Measurements from ENCODE around the gene FOXN3.

- no peak for TF ChIP-seq BHLHE40 (IDR thresholded peaks at IDR 0.05; ENCODE audit: borderline replicate concordance in 1 of 2, low read depth in 2 of 2, low read length in 1 of 2)
- no peak for TF ChIP-seq RAD21 (IDR thresholded peaks at IDR 0.05; ENCODE audit: insufficient read depth, low read depth, low read length)
- no peak for TF ChIP-seq CTCF (IDR thresholded peaks at IDR 0.05 in 2 of 3, conservative IDR thresholded peaks at IDR 0.05 in 1 of 3; ENCODE audit: control insufficient read depth in 2 of 3, extremely low read depth in 1 of 3, insufficient read depth in 1 of 3, low read depth in 3 of 3, low read length in 3 of 3)
These were observed 28.4 kb upstream of the FOXN3 start for GRCh38 chr14:89445273-89445973.
